DMS 273 treated with DMSO at 0.1 percent for 48 hours (cell line): ENCODE data around the gene CHAD.
"Not testable (repeated sequence)": the region's sequence is repeated elsewhere in the genome, so short reads cannot be mapped to it uniquely, and the experiment has no call there.

Experiments
- DNase-seq: peaks from one replicate; lab custom pipeline; 2025; lab: John Stamatoyannopoulos, UW

Gene CHAD

DNA sequence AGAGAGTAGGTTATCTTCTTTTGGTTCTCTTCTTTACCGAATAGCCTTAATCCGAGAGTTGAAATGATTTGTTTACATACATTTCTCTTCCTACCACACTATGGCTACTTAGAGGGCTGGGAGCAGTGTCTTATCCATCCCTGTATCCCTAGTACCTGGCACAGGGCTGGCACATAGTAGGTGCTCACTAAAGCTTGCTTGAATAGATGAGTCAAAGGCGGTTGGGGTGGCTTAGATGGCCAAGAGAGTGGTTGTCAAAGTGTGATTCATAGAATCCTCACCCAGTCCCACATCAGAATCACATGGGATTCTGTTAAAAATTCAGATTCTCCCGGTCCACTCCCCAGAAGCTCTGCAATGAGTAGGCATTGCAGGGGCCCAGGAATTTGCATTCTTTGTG lies 11.1 kb downstream of the CHAD start:
- DNase-seq, result no peak

DNA sequence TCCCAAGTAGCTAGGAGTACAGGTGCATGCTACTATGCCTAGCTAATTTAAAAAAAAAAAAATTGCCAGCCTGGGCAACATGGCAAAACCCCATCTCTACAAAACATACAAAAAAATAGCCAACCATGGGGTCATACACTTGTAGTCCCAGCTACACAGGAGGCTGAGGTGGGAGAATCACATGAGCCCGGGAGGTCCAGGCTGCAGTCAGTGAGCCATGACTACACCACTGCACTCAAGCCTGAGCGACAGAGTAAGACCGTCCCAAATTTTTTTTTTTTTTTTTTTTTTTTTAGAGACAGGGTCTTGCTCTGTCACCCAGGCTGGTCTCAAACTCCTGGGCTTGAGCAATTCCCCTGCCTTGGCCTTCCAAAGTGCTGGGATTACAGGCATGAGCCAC lies 14.8 kb downstream of the CHAD start:
- no peak for DNase-seq

DNA sequence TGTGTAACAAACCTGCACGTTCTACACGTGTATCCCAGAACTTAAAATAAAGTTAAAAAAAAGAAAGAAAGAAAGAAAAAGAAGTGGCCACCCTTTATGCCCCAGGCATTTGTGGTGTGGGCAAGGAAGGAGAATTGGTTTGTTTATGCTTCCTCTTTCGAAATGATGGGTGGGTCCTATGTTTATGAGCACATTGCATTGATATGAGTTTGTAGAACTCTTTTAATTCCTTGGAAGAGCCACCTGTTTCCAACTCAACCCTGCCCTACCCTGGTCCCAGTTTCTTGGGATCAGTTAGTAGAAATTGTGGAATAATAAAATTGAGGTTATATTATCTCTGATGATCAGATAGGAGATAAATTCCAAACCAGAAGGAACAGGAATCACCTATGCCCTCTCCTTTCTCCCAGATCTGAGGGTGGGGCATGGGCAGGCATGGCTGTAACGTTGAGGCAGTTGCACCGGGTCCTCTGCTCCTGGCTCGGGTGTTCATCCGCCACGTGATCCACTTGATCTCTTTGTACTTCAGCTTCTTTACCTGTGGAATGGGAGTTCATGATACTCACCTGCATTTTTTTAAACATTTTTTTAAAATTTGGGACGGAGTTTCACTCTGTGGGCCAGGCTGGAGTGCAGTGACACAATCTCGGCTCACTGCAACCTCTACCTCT lies 15.9 kb downstream of the CHAD start:
- no peak for DNase-seq

DNA sequence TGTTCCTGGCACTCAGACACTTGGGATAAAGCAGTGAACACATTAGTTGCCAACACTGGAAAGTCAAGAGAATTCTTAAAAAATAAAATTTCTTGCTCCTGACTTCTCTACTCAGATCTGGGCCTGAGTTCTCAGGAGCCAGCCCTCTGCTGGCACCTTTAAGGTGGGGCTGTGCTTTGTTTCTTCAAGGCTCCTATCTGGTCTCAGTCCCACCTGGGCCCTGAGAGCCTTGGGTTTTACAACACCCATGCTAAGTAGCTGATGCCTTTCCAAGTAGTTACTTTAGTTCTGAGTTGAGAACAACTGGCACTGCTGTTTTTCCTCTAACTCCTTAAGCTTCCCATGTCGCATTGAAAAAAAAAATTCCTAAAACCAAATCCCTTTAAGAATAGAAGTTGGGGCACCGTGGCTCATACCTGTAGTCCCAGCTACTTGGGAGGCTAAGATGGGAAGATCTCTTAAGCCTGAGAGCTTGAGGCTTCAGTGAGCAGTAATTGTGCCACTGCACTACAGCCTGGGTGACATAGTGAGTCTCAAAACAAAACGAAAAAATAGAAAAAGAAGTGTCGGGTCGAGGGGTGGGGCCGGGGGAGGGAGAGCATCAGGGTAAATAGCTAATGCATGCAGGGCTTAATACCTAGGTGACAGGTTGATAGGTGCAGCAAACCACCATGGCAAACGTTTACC lies 16.6 kb downstream of the CHAD start:
- no peak for DNase-seq

DNA sequence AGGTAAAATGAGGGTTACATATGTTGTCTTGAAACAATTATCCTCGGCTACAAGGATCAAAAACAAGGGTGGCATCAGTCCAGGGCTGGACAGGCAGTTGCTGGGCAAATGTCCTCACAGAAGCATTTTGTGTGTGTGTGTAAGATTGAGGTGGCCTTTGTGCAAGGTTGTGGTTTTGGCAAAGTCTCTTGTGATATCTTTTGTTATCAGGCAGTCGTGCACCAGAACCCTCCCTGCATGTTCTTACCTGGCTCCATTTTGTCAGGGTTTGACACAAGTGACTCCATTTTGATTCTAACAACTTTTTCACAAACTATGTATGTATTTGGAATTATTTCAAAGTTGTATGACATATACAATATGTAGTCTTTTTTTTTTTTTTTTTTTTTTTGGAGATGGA lies 20.0 kb downstream of the CHAD start:
- no peak for DNase-seq

DNA sequence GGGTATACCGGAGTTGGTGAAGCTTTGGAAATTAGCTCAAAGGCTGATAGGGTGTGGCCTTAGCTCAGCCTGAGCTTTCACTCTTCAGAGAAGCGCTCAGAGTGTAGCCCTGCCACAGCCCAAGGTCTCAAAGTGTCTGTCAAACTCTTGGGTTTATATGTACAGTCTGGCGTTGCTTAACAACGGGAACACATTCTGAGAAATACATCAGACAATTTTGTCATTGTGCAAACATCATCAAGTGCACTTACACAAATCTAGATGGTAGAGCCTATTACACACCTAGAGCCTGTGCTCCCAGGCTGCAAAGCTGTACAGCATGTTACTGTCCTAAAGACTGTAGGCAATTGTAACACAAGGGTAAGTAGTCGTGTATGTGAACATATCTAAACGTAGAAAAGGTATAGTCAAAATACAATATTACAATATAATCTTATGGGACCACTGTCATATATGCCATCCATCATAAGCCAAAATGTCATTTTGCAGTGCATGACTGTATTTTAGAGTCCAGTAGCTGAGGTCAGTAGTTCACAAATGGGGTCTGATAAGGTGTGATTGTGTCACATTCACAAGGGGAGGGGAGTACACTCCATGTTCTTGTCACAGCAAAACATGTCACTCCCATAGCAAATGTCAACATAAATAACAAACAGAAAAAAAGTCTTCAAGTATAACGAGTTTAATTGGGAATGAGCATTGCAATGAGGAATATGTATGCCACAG lies 20.6 kb downstream of the CHAD start:
- no peak for DNase-seq

DNA sequence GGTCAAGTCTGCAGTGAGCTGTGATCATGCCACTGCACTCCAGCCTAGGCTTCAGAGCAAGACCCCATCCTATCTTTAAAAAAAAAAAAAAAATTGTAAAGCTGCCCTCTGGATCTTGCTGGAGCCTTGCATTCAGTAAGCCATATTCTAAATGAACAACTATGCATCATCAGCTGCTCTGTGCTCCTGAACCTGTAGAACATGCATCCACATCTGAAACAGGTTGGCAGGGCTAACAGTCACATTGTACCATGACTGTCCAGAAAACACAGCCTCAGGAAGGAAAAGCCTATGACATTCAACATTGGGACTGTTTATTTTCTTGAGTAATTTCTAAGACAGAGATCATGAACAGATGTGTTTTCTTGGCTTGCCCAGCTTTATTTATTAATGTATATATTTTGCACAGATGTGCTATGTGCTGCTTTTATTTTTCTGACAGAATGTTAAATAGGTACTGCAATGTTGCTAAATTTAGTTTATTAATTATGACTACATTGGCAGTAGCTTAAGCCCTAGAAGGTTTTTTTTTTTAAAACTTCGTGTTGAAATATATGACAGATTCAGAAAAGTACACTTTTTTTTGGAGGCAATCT lies 22.9 kb downstream of the CHAD start:
- DNase-seq, result no peak

DNA sequence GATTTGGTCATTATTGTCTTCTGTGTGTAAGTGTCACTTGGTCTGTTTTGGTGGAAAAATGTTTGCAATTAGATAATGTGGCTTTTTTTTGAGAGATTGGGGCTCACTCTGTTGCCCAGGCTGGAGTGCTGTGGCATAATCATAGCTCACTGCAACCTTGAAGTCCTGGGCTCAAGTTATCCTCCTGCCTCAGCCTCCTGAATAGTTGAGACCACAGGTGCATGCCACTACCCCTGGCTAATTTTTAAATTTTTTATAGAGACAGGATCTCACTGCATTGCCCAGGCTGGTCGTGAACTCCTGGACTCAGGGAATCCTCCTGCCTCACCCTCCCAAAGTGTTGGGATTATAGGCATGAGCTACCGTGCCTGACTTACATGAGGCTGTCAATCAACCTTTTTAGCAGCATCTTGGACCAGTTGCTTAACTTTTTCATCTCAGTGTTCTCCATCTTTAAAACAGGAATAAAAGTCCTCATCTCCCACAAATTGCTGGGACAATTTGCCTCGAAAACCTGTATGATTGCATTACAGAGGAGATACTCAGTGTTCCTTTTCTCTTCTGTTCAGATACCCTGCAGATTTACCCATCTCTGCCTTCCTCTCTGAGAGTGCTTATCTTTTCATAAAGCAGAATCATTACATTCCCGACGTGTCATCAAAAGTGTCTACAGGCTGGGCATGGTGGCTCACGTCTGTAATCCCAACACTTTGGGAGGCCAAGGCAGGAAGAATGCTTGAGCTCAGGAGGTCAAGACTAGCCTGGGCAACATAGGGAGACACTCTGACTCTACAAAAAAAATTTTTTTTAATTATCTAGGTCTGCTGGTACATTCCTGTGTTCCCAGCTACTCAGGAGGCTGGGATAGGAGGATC lies 23.6 kb downstream of the CHAD start:
- DNase-seq, result no peak

DNA sequence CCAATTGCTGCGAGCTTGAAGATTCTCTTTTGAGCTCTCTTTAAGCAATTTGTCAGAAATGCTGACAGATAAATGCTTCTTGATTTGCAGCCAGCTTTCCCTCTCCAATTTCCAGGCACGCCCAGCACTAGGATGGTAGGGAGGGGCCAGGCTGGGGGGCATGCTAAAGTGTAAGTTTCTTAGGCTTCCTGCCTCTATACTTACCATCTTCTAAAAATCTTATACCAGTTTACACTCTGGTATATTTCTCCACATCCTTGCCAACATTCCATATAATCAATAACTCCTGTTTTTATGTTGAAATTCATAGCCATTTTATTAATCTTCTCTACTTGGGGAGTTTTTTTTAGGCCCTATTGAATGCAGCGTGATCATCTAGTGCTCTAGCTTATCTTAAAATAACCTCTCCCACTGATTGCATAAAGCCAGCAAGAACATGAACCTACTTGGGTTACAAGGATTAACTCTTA lies 25.1 kb downstream of the CHAD start:
- DNase-seq, result peak; percentile 51

DNA sequence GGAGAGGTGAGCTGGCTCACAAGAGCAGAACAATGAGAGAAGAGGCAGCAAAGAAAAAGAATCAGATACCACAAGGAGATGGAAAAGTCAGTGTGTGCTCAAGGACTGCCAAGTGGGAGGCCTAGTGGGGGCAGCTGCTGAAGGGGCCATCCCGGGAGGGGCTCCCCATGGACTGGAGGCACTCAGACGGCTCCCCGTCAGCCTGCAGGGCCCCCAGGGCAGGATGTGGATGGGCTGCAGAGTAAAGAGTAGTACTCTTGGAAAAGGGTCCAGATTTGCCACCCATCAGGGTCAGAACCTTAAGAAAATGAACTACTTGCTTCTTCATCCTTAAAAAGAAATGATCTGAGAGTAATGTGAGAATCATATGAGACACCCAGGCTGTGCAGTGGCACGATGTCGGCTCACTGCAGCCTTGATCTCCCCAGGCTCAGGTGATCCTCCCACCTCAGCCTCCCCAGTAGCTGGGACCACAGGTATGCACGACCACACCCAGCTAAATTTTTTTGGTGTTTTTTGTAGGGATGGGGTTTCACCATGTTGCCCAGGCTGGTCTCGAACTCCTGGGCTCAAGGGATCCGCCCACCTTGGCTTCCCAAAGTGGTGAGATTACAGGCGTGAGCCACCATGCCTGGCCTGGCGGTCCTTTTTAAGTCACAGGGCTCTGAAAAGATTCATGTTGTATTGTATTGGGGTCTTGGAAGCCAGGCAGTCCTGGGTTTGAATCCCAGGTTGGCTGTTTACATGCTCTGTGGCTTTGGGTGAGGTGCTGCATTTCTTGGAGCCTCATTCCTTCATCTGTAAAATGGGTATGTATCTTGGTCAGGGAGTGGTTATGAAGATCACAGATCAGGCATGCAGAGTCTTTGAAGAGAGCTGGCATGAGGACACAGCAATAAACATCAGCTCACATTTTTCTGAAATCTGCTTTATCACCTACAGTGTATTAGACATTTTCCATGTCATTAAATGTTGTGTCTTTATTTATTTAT lies 27.5 kb downstream of the CHAD start:
- no peak for DNase-seq

DNA sequence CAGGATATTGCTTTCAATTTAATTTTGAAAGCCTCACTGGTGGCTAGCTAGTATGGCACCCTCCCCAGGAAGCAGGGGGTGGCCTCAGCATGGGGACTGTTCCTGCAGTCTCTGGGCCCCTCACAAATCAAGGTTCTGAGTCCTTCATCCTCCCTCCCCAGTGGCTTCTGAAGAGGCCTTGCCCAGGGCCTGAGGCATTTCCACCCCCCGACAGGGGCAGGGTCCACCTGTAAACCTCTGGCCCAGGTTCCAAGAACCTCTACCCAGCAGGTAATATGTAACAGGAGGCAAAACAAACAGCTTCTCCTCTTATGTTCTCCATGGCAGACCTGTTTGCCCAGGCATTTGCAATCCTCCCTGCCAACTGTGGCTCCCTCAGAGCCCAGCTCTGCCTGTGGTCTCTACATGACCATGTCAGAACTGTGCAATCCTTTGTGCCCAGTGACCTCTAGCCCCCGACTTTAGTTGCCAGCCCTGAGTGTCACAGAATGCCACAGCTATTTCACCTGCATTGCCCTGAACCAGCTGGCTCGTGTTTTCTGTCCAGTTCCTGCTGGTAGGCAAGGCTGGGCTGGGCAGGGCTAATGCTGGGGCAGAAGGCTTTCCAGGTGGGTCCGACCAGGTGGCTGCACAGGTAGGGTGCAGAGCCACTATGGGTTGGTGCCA lies 28.4 kb downstream of the CHAD start:
- DNase-seq, result no peak

DNA sequence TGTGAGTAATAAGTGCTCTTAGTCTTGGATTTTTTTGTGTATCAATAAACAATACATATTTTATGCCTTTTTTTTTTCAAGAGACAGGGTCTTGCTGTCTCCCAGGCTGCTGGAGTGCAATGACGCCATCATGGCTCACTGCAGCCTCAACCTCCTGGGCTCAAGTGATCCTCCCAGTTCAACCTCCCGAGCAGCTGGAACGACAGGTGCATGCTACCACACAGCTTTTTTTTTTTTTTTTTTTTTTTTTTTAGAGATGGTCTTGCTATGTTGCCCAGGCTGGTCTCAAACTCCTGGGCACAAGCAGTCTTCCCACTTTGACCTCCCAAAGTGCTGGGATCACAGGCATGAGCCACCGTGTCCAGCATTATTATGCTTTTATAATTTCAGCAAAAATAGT lies 29.7 kb downstream of the CHAD start:
- DNase-seq, result no peak

DNA sequence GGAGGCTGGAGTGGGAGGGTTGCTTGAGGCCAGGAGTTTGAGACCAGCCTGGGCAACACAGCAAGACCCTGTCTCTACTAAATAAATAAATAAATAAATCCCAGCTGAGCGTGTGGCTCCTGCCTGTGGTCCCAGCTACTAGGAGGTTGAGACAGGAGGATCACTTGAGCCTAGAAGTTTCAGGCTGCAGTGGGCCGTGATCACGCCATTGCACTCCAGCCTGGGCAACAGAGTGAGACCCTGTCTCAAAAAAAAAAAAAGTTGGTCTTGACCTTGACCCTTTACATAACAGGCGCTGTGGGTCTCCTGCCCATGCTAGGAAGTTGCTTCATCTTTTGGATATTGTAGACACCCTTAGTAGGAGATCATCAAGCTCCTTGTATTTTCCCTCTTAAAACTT lies 31.3 kb downstream of the CHAD start:
- no peak for DNase-seq

DNA sequence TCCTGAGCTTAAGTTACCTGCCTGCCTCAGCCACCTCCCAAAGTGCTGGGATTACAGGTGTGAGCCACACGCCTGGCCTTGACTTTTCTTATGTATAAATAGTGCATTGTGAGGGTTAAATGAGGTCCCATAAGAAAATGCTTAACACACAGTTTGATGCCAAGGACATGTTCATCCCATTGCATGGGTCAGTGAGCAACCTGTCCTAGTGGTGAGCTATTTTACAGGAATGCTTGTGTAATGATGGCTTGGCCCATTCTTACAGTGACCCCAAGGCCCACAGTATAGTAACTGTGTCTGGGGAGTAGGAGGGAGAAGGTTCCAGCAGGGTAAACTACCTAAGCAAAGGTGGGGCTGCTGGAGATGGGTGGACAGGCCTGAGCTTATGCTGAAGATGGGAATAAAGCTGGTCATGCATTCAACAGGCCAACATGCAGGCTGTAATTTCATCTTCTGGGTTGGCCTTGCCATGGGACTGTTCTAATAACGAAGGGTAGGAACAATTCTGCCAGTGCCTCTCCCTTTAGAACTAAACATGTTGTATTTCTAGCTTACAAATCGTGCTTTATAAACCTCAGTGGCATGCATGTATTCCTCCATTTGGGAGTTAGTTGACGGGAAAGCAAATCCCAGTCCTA lies 36.4 kb downstream of the CHAD start:
- DNase-seq, result no peak

DNA sequence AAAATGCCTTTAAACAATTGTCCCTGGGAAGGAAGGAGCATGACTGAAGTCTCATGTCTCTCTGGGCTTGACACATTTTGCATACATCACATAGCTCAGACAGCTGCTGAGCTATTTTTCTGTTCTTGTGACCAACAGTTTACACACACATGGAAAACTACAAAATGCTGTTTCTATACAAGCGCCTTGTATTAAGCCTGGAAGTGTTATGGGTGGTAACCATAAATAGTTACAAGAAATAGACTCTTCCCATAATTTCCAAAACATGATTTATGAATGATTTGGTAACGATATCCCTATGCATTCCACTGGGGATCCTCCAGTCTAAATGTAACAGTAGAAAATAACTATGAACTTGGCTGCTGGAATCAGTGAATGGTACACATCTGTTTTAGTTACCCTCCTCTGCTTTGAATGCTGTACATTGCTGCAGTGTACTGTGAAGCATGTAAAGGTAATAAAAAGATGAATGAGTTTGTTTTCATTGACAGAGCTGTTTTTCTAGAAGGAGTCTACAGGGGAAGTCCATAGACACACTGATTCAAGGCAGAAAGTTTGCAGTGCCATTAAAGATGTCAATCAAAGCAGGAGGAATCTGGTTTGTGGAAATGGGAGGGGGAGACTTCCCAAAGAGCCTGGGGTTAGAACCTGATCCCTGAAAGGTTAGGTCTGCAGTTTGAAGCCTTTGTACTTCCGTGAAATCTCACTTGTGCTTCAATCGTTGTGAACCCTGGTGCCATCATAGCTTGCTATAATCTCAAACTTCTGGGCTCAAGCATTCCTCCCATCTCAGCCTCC lies 37.7 kb downstream of the CHAD start:
- no peak for DNase-seq

DNA sequence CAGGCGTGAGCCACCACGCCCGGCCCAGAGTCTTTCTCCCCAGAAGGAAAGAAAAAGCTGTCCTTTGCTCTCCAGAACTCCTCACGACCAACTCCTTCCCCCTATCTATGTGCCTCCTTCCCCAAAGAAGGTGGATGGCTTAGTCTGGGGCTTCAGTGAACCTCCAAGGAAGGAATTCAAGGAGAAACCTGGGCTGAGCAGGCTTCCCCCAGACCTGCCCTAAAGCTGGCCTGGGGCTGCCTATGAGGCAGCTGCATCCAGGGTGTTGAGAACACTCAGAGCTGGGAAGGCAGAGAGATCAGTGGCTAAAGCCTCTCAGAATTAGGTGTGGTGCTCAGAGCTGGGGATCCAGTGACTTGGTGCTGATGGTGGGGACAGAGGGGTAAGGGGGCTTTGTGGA lies 38.9 kb downstream of the CHAD start:
- no peak for DNase-seq

DNA sequence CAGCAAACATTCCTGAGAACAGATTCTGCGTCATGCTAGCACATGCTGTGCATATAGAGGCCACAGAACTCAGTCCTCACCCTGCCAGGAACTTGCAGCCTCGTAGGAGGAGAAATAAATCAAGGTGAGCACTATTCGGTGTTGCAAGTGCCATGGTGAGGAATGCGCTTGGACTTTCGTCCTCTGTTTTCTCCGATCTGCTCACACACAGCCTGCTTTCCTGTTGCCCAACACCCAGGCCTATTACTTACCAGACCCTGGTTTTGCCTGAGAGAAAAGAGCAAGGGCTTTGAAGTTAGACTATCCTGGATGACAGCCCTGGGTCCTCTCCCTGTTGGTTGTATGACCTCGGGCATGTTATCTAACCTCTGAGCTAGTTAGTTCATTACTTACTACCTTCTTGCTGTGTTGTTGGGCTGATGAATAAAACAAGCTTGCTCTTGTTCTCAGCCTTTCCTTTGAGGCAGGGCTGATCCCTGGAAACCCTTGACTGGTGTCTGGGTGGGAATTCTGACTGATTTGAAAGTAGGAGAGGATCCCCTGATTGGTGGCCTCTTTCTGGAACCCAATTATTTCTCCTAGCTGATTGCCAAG lies 39.8 kb downstream of the CHAD start:
- no peak for DNase-seq

DNA sequence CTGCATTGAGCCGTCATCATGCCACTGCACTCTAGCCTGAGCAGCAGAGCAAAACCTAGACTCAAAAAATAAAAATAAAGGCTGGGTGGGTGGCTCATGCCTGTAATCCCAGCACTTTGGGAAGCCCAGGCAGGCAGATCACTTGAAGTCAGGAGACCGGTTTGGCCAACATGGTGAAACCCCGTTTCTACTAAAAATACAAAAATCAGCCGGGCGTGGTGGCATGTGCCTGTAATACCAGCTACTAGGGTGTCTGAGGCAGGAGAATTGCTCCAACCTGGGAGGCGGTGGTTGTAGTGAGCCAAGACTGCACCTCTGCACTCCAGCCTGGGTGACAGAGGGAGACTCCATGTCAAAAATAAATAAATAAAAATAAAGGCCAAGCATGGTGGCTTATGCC lies 40.6 kb downstream of the CHAD start:
- DNase-seq, result not testable (repeated sequence)
